GM18505 (cell line): ENCODE results near the gene IGSF9.

ENCODE experiments used
- ATAC-seq: cut with Tn5 transposase; IDR thresholded peaks from one replicate; pipeline ENCODE4 v1.9.1; 2021; ENCODE audit not compliant: unreplicated experiment
- POLR2A ChIP-seq: IDR thresholded peaks from 4 replicates; pipeline ENCODE4 v1.6.1; 2011; ENCODE audit warnings: borderline replicate concordance; ENCODE audit not compliant: insufficient read depth, insufficient read length; ENCODE audit errors: extremely low read depth

The IGSF9 gene

GRCh38 chr1:159891275-159892157 is 53.9 kb downstream of the IGSF9 start:
- no peak for TF ChIP-seq POLR2A
- ATAC-seq = peak; percentile 57

- ATAC-seq = no peak
- TF ChIP-seq POLR2A = no peak
Measured at GRCh38 chr1:159890390-159890789, 55.0 kb downstream of the IGSF9 start.

- peak; percentile 85 for ATAC-seq
- TF ChIP-seq POLR2A = no peak
Measured at GRCh38 chr1:159889821-159890252, 55.6 kb downstream of the IGSF9 start.

- TF ChIP-seq POLR2A = no peak
- ATAC-seq = no peak
Measured at GRCh38 chr1:159889202-159889601, 56.2 kb downstream of the IGSF9 start.

- TF ChIP-seq POLR2A = no peak
- ATAC-seq = no peak
Measured at GRCh38 chr1:159884296-159884695, 61.1 kb downstream of the IGSF9 start.

GRCh38 chr1:159883134-159883533 is 62.3 kb downstream of the IGSF9 start:
- ATAC-seq = no peak
- TF ChIP-seq POLR2A = no peak

GRCh38 chr1:159882527-159882862 is 62.9 kb downstream of the IGSF9 start:
- ATAC-seq = no peak
- no peak for TF ChIP-seq POLR2A

GRCh38 chr1:159881622-159882526 is 63.5 kb downstream of the IGSF9 start:
- TF ChIP-seq POLR2A = no peak
- ATAC-seq = no peak

- no peak for TF ChIP-seq POLR2A
Measured at GRCh38 chr1:159880430-159880829, 65.0 kb downstream of the IGSF9 start.

GRCh38 chr1:159879977-159880376 is 65.4 kb downstream of the IGSF9 start:
- ATAC-seq = no peak
- TF ChIP-seq POLR2A = no peak

More at GRCh38 chr1:159880430-159880829, 65.0 kb downstream of the IGSF9 start:
- no peak for ATAC-seq

GRCh38 chr1:159879136-159879535 is 66.3 kb downstream of the IGSF9 start:
- TF ChIP-seq POLR2A = no peak
- no peak for ATAC-seq

GRCh38 chr1:159877695-159878444 is 67.5 kb downstream of the IGSF9 start:
- ATAC-seq = no peak
- no peak for TF ChIP-seq POLR2A
